UCSD-AML1 (cell line): ENCODE measurements around the gene IL32.

Source experiments
- DNase-seq: peaks from one replicate; lab custom pipeline; 2025; ENCODE audit not compliant: unreplicated experiment; lab: John Stamatoyannopoulos, UW

IL32 gene

DNA sequence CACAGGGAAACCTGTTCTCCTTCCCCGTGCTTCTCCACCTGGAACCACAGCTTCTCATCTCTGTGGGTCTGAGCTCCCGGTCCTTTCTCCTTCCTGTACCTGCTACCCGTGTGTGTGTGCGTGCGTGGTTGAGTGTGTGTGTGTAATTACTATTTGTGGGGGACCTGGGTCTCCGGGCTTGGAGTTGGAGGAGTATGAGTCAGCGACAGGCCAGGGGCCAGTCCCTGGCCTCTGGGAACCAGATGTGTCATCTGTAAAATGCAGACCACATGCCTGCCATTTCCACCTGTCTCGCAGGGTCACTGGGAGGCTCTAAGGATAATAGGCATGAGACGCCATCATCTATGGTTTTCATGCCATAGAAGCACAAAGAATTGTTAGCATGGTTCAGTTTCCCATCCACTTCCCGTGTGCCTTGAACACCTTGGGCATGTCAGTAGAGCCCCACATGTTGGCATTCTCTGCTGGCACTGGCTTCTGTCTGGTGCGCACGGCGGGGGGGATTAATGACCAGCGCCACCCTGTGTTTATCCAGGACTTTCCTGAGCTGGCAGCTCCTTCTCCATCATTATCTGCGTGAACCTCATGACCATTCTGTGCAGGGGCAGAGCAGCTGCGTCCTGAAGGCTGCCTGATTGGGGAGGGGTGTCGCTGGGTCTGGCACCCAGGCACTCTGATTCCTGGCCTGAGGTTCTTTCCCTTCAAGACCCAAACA is 48.5 kb downstream of the IL32 start:
- DNase-seq: no peak

- DNase-seq: no peak
Observed at GRCh38 chr16:3115003-3115402, 49.6 kb downstream of the IL32 start.

GRCh38 chr16:3115561-3115960 is 50.1 kb downstream of the IL32 start:
- no peak for DNase-seq

GRCh38 chr16:3118204-3118790 is 52.9 kb downstream of the IL32 start:
- DNase-seq: no peak

- no peak for DNase-seq
Observed at GRCh38 chr16:3118846-3119245, 53.4 kb downstream of the IL32 start.
